HG03571 (cell line): ENCODE measurements around the gene SLC39A11.
A peak's percentile ranks its signal among the peaks of the same experiment; 100 is the strongest.
"Not testable (repeated sequence)": the region's sequence is repeated elsewhere in the genome, so short reads cannot be mapped to it uniquely, and the experiment has no call there.

Source experiments
- ATAC-seq: cut with Tn5 transposase; IDR thresholded peaks from one replicate; pipeline ENCODE4 v1.9.1; 2021; ENCODE audit not compliant: unreplicated experiment

The SLC39A11 gene

GRCh38 chr17:73111386-73111785 lies 18.9 kb upstream of the SLC39A11 start:
- no peak for ATAC-seq

DNA sequence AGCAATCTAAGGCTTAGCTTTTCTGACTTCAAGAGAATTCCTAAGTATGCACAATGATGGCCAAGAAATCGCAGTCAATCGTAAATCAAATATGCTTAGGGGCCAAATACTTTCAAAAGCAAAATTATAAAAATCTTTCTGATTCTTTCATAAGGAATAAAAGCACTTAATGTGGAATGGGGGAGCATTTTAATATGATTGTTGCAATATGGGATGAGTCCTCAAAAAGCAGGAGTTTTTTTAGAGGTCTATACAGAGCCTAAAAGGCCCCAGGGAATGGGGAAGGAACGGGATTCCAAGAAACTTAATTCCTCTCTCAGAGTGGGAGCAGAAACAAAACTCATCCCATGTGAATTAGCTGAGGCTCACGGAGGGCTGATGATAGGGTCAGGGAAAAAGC lies 14.7 kb upstream of the SLC39A11 start:
- no peak for ATAC-seq

DNA sequence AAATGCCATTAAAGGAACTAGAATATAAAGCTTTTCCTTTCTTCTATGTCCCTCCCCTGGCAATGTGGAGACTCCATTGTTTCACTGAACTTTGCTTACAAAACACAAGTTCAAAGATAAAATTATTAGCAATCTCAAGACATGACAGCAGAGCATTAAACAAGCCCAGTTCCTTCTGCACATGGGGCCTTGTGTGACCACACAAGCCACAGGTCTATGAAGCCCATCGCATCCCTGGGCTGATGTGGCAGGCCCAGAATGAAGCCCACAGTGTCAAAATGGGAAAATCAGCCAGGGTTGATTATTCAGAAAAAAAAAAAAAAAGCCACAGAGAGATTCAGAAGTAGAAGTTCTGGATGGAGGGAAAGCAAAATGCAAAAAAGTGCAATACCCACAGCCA lies 12.9 kb upstream of the SLC39A11 start:
- no peak for ATAC-seq

- ATAC-seq, result no peak
Measured at GRCh38 chr17:73104450-73104849, 12.0 kb upstream of the SLC39A11 start.

- no peak for ATAC-seq
Measured at GRCh38 chr17:73103641-73104335, 11.3 kb upstream of the SLC39A11 start.

DNA sequence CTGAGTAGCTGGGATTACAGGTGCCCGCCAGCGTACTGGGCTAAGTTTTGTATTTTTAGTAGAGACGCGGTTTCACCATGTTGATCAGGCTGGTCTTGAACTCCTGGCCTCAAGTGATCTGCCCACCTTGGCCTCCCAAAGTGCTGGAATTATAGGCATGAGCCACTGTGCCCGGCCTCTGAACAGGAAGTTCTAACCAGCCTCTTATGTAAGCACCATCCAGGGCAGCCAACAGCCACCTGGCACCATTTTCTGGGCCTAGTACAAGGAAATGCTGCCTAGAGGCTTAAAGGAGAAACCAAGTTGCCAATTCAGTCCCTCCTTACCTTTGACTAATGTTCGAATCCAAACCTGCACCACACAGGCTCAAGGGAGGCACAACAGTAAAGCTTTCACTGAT lies 8.5 kb upstream of the SLC39A11 start:
- no peak for ATAC-seq

GRCh38 chr17:73100363-73100762 lies 7.9 kb upstream of the SLC39A11 start:
- no peak for ATAC-seq

DNA sequence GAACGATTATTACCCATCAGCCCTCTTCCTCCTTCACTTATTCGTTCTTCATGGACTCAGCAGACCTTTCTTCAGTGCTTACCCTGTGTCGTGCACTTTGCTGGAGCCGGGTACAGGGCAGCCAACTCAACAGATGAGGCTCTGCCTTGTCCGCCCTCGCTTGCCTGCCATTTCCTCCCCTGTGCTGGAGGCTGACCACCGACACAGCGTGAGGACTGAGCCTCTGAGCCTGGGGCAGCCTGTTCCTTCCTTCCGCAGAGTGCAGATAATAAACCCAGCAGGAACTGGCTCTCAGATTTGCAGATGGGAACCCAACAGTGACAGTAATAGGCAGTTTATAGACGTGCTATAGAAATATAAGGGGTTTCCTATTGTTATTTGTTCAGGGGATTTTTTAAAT lies 7.0 kb upstream of the SLC39A11 start:
- no peak for ATAC-seq

- no peak for ATAC-seq
Measured at GRCh38 chr17:73098919-73099318, 6.4 kb upstream of the SLC39A11 start.

DNA sequence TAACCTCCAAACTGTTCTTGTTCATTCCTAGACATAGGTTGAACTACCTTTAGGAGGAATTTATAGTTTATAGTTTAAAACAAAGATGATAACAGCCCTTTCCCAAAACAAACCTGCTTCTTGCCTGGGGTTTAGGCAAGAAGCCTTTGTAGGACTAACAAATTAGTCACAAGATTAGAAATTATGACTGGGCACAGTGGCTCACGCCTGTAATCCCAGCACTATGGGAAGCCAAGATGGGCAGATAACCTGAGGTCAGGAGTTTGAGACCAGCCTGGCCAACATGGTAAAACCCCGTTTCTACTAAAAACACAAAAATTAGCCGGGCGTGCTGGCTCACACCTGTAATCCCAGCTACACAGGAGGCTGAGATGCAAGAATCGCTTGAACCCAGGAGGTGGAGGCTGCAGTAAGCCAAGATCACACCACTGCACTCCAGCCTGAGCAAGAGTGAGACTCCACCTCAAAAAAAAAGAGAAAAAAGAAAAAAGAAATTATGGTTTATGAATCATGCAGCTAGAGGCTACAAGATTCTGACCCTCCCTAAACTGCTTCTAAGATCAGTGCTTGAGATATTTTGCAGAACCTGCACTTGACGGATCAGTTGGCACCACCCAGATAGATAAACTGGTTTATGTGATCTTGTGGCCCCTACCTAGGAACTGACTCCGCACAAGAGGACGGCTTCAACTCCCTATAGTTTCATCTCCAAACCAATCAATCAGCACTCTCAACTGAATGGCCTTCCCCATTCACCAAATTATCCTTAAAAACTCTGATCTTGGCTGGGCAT lies 5.7 kb upstream of the SLC39A11 start:
- not testable (repeated sequence) for ATAC-seq

DNA sequence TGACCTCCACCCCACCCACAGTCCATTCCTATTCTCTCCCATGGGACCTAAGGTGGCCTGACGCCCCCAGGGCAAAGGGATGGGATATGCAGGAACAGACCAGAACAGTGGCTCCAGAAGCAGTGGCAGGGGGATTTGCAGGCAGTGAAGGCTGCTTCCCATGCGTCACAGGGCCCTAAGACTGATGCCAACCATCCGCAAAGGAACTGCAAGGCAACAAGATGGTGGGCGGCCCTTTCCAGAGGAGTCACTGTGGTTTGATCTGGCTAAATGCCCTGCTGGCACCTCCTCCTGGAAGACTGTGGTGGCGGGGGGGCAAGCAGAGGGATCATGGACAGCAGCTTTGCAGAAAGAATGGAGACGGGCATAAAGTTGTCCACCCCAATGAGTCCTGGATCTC lies 4.4 kb upstream of the SLC39A11 start:
- no peak for ATAC-seq

DNA sequence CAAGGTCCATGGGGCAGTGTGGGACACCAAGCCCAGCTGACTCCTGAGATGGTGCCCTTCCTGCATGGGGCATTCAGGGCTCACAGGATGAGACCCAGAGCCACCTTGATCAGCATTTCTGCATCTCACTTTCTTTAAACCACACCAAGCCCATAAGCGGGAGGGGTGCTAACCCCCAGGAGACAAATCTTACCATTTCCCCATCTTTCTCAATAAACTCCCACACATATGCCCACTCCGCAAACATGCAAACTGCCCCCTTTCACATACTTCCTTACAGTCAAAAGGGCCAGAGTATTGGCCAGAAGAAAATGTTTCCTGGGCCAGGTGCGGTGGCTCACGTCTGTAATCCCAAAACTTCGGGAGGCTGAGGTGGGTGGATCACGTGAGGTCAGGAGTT lies 3.7 kb upstream of the SLC39A11 start:
- ATAC-seq, result no peak

DNA sequence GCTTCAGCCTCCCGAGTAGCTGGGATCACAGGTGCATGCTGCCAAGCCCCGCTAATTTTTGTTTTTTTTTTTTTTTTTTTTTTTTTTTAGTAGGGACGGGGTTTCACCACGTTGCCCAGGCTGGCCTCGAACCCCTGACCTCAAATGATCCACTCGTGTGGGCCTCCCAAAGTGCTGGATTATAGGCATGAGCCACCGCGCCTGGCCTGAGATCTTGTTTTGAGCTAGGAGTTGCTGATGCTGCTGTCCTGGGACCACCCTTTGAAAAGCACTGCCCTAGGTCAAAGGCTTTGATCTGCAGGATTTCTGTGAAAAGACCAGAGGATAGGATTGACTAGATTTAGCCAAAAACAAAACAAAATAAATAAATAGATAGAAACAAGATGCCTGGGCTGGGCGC lies 798 bp upstream of the SLC39A11 start:
- no peak for ATAC-seq

DNA sequence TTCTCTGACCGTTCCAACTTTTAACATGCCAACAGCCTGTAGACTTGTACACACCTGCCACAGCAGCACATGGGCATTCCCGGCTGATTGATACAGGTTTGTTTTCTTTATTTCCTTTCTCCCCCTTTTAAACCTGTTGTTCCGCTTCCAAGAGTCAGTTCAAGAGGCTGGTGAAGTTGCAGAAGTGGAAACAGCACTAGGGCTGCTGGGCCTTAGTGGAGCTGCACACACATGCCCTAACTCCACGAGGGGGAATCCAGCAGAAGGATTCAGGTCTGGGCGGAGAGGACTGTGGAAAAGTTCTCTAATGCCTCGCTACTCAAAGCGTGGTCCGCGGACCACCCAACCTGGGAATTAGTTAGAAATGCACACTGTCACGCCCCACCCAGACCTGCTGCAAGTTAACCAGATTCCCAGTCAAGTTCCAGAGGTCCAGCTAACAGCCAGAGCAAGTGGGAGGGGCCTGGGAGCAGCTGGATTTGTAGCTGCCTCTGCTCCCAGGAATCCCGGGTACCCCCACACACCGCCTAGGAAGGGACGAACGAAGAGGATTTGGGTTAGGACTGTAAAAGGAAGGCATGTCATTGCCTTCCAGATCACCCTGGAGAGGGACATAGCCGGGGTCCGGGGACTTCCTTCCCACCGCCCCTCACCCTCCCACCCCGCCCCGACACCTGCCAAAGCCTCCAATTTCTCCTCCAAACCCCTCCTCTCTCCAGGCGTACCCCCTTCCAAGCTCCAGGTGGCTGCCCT lies 542 bp downstream of the SLC39A11 start:
- peak; percentile 14 for ATAC-seq

DNA sequence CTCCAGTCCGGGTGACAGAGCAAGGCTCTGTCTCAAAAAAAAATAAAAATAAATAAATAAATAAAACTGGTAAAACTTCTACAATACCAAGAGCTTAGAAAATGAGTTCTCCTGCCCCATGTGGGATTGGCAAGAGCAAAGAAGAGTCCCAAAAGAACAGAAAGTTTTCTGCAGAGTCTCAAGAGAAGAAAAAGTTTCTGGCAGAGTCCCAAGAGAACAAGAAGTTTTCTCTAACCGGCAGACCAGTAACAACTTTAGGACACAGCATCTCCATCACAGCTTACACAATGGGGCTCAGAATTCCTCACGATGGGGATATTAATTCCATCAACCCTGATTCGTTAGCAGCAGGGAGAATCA lies 1.1 kb downstream of the SLC39A11 start:
- ATAC-seq, result no peak

DNA sequence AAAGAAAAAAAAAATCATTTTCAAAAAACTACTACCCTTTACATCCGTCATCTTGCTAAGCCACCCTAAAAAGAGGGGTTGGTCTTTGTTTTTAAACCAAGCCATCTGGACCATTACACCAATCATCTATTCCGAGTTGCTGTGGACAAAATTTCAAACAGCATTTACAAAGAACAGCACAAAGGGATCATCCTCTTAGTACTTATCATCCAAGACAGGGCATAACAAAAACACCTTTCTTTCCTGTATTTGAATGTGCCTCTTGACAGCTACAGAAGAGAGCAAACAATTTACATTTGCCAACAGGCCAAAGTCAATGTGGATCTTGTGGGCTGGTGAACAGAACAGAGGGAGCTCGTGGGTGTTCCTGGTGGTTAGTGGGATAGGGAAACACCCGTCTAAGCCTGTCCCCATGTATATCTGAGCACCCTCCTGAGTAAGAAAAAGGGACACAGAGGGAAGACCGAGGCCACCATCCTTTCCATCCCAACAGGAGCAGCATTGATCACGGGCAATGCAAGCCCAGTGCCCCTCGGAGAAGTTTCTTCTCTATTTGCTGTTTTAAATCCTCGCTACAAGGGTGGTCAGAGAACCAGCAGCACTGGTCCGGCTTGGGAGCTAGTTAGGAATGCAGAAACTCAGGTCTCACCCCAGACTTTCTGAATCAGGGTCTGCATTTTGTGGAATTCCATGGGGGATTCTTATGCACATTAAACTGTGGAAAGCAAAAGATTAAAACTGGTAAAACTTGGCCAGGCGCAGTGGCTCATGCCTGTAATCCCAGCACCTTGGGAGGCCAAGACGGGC lies 1.9 kb downstream of the SLC39A11 start:
- no peak for ATAC-seq

- no peak for ATAC-seq
Measured at GRCh38 chr17:73089322-73090317, 2.9 kb downstream of the SLC39A11 start.

DNA sequence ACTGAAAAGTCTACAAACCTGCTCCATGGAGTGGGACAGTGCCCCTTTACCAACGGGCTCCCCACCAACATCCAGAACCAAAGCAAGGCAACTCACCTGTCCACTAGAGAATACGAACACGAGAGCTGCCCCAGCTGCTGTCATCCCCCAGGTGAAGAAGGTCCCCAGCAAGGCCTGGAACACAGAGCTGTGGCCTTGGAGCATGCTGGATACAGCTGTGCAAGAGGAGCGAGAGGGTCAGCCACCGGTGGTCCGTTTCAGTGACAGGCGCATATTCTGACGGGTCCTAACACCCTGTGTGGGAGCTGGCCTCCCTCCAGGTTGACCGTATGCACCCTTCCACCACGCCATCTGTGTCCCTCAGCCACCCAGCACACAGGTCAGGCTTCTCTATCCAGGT lies 3.9 kb downstream of the SLC39A11 start:
- ATAC-seq, result no peak

DNA sequence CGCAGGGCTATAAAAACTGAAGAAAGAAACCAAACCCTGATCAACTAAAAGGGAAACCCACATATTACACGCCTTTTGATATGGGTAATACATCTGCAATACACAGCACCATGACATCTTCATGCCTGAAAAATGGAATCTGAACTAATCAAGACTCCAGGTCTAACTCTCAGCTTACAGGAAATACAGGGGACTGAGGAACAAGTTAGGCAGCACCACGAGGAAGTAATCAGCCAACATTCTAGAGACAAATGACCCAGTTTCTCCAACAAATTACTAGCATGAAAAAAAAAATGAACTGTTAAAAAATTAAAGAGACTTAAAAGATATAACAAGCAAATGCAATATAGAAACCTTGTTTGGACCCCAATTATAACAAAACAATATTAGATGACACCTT lies 9.1 kb downstream of the SLC39A11 start:
- no peak for ATAC-seq

GRCh38 chr17:73074566-73074965 lies 17.9 kb downstream of the SLC39A11 start:
- no peak for ATAC-seq
